SK-N-SH treated with all-trans-retinoic acid at 6 μM for 48 hours (cell line): ENCODE measurements around the gene ERAP2.

Experiments used
- SNAI2 ChIP-seq: fragments of 250-450 bp; sonication (Bioruptor Pico); IDR thresholded peaks from 2 replicates; pipeline ENCODE4 v1.5.0; 2020; ENCODE audit warnings: mild to moderate bottlenecking, moderate library complexity
- ZNF8 ChIP-seq: fragments of 450-650 bp; formaldehyde crosslinking; IDR thresholded peaks from 2 replicates; pipeline ENCODE4 v1.5.0; 2020; ENCODE audit warnings: mild to moderate bottlenecking, moderate library complexity
- TF ChIP-seq, protein P1 (sequence below): fragments of 250-450 bp; sonication (Bioruptor Pico); IDR thresholded peaks from 2 replicates; pipeline ENCODE4 v1.5.1; 2021; ENCODE audit warnings: mild to moderate bottlenecking, moderate library complexity
- TF ChIP-seq, protein P2 (sequence below): fragments of 250-450 bp; sonication (Bioruptor Pico); IDR thresholded peaks from 2 replicates; pipeline ENCODE4 v1.5.1; 2020; ENCODE audit warnings: low read depth, mild to moderate bottlenecking, moderate library complexity
- TF ChIP-seq, protein P3 (sequence below): fragments of 250-450 bp; sonication (Bioruptor Pico); IDR thresholded peaks from 2 replicates; pipeline ENCODE4 v1.8.0; 2020; ENCODE audit warnings: mild to moderate bottlenecking, moderate library complexity, borderline replicate concordance

GRCh38 chr5:96896806-96897205 lies 20.5 kb downstream of the ERAP2 start:
- TF ChIP-seq, protein P1, sequence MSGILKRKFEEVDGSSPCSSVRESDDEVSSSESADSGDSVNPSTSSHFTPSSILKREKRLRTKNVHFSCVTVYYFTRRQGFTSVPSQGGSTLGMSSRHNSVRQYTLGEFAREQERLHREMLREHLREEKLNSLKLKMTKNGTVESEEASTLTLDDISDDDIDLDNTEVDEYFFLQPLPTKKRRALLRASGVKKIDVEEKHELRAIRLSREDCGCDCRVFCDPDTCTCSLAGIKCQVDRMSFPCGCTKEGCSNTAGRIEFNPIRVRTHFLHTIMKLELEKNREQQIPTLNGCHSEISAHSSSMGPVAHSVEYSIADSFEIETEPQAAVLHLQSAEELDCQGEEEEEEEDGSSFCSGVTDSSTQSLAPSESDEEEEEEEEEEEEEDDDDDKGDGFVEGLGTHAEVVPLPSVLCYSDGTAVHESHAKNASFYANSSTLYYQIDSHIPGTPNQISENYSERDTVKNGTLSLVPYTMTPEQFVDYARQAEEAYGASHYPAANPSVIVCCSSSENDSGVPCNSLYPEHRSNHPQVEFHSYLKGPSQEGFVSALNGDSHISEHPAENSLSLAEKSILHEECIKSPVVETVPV (CRISPR knock-in tag), result no peak
- TF ChIP-seq SNAI2 (CRISPR knock-in tag) (no peak), ZNF8 (no peak)
- TF ChIP-seq, protein P2, sequence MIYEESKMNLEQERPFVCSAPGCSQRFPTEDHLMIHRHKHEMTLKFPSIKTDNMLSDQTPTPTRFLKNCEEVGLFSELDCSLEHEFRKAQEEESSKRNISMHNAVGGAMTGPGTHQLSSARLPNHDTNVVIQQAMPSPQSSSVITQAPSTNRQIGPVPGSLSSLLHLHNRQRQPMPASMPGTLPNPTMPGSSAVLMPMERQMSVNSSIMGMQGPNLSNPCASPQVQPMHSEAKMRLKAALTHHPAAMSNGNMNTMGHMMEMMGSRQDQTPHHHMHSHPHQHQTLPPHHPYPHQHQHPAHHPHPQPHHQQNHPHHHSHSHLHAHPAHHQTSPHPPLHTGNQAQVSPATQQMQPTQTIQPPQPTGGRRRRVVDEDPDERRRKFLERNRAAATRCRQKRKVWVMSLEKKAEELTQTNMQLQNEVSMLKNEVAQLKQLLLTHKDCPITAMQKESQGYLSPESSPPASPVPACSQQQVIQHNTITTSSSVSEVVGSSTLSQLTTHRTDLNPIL (CRISPR knock-in tag), result no peak
- TF ChIP-seq, protein P3, sequence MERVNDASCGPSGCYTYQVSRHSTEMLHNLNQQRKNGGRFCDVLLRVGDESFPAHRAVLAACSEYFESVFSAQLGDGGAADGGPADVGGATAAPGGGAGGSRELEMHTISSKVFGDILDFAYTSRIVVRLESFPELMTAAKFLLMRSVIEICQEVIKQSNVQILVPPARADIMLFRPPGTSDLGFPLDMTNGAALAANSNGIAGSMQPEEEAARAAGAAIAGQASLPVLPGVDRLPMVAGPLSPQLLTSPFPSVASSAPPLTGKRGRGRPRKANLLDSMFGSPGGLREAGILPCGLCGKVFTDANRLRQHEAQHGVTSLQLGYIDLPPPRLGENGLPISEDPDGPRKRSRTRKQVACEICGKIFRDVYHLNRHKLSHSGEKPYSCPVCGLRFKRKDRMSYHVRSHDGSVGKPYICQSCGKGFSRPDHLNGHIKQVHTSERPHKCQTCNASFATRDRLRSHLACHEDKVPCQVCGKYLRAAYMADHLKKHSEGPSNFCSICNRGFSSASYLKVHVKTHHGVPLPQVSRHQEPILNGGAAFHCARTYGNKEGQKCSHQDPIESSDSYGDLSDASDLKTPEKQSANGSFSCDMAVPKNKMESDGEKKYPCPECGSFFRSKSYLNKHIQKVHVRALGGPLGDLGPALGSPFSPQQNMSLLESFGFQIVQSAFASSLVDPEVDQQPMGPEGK (CRISPR knock-in tag), result no peak
